CD14-positive monocyte (primary cell): Measurements from ENCODE around the gene MUSK. TPM values are rescaled to one million over a fixed set of nuclear protein-coding genes. Genes with fewer than 3 reads are reported as not detected.

Source experiments
- DNase-seq, 3 donors: peaks; one replicate each; pipeline ENCODE4 v3.0.0-alpha.2; 2011 to 2022
- H2AFZ ChIP-seq: 2 replicates; pipeline ENCODE4 v1.6.0; 2012; ENCODE audit warnings: mild to moderate bottlenecking, low read depth, low read length, inconsistent platforms; ENCODE audit not compliant: insufficient read depth, poor library complexity, severe bottlenecking
- H3K27ac ChIP-seq, 2 donors: 1 replicate in 1 of 2; 2 replicates in 1 of 2; pipeline ENCODE4 v1.5.1; 2012 to 2013; ENCODE audit warnings: low read length in 2 of 2, control low read depth in 1 of 2, inconsistent platforms in 1 of 2, low read depth in 1 of 2, mild to moderate bottlenecking in 1 of 2
- H3K27me3 ChIP-seq, 2 donors: one replicate each; pipeline versions ENCODE4 v1.6.0 to v1.6.1; 2011 to 2013; ENCODE audit warnings: low read length in 2 of 2; ENCODE audit not compliant: control insufficient read depth in 2 of 2, insufficient read depth in 2 of 2
- H3K36me3 ChIP-seq, 2 donors: replicated peaks in 1 of 2; 1 replicate in 1 of 2; 2 replicates in 1 of 2; pipeline versions ENCODE4 v1.5.1 to v1.6.1; 2012 to 2013; ENCODE audit warnings: low read length in 2 of 2, control low read depth in 1 of 2, inconsistent platforms in 1 of 2, mild to moderate bottlenecking in 1 of 2; ENCODE audit not compliant: insufficient read depth in 2 of 2, control insufficient read depth in 1 of 2
- H3K4me1 ChIP-seq, 2 donors: 1 replicate in 1 of 2; 2 replicates in 1 of 2; pipeline versions ENCODE4 v1.5.1 to v1.6.1; 2012 to 2013; ENCODE audit warnings: low read length in 2 of 2, control low read depth in 1 of 2, inconsistent platforms in 1 of 2, mild to moderate bottlenecking in 1 of 2, moderate library complexity in 1 of 2; ENCODE audit not compliant: insufficient read depth in 2 of 2, control insufficient read depth in 1 of 2
- H3K4me2 ChIP-seq: replicated peaks from 2 replicates; pipeline ENCODE3; 2012; ENCODE audit warnings: low read length, moderate library complexity, mild to moderate bottlenecking; ENCODE audit not compliant: poor library complexity, severe bottlenecking; ENCODE audit errors: extremely low read depth
- H3K4me3 ChIP-seq, 3 experiments: fragments of 200-600 bp in 1 of 3; sonication (generic) in 1 of 3; replicated peaks in 1 of 3; 1 replicate in 2 of 3; 2 replicates in 1 of 3; pipeline ENCODE4 v1.5.1; 2011 to 2013; ENCODE audit warnings: low read length in 3 of 3, mild to moderate bottlenecking in 3 of 3, control low read depth in 2 of 3, low read depth in 2 of 3, inconsistent platforms in 1 of 3, moderate library complexity in 1 of 3
- H3K79me2 ChIP-seq: 2 replicates; pipeline ENCODE4 v1.6.0; 2012; ENCODE audit warnings: mild to moderate bottlenecking, control low read depth, inconsistent platforms, low read length, moderate library complexity; ENCODE audit not compliant: insufficient read depth
- H3K9ac ChIP-seq: 2 replicates; pipeline ENCODE4 v1.6.0; 2017; ENCODE audit warnings: low read length, mild to moderate bottlenecking; ENCODE audit not compliant: insufficient read depth, poor library complexity, severe bottlenecking
- H3K9me3 ChIP-seq, 2 donors: replicated peaks in 1 of 2; 1 replicate in 1 of 2; 2 replicates in 1 of 2; pipeline versions ENCODE4 v1.5.1 to v1.6.1; 2012 to 2013; ENCODE audit warnings: low read length in 2 of 2, control low read depth in 1 of 2; ENCODE audit not compliant: control insufficient read depth in 1 of 2, insufficient read depth in 1 of 2
- H4K20me1 ChIP-seq: 2 replicates; pipeline ENCODE4 v1.6.0; 2012; ENCODE audit warnings: mild to moderate bottlenecking, low read length, control low read depth, moderate library complexity; ENCODE audit not compliant: insufficient read depth
- H3K27ac Mint-ChIP-seq, 7 donors: one replicate each; pipeline ENCODE4 v1.8.0; 2020; ENCODE audit warnings: mild to moderate bottlenecking in 7 of 7, mixed read lengths in 7 of 7, moderate library complexity in 6 of 7, inconsistent platforms in 2 of 7
- H3K27me3 Mint-ChIP-seq, 3 donors: one replicate each; pipeline ENCODE4 v1.8.0; 2021 to 2022; ENCODE audit warnings: low read depth in 3 of 3, mild to moderate bottlenecking in 3 of 3, mixed read lengths in 3 of 3, moderate library complexity in 3 of 3, inconsistent platforms in 1 of 3
- H3K36me3 Mint-ChIP-seq, 2 donors: one replicate each; pipeline ENCODE4 v1.8.0; 2020; ENCODE audit warnings: mixed read lengths in 2 of 2, inconsistent platforms in 1 of 2, mild to moderate bottlenecking in 1 of 2
- H3K4me1 Mint-ChIP-seq: one replicate; pipeline ENCODE4 v1.8.0; 2020; ENCODE audit warnings: mild to moderate bottlenecking, mixed read lengths
- H3K4me3 Mint-ChIP-seq, 2 donors: one replicate each; pipeline ENCODE4 v1.8.0; 2020; ENCODE audit warnings: mild to moderate bottlenecking in 2 of 2, mixed read lengths in 2 of 2, moderate library complexity in 1 of 2
- H3K9me3 Mint-ChIP-seq, 7 donors: one replicate each; pipeline ENCODE4 v1.8.0; 2020 to 2022; ENCODE audit warnings: mixed read lengths in 7 of 7, mild to moderate bottlenecking in 6 of 7, moderate library complexity in 6 of 7, inconsistent platforms in 2 of 7
- CTCF ChIP-seq: fragments of 200-600 bp; IDR thresholded peaks from one replicate; pipeline ENCODE4 v1.8.0; 2022; ENCODE audit warnings: antibody characterized with exemption, mild to moderate bottlenecking
- WGBS: methylation state at CpG from one replicate; pipeline ENCODE4 v1.1.5; 2013; ENCODE audit warnings: missing lambda C conversion rate; ENCODE audit not compliant: insufficient coverage; 5-methylcytosine and 5-hydroxymethylcytosine counted together
- intact Hi-C, 2 donors: fragments of 100-400 bp; cut with micrococcal nuclease; formaldehyde crosslinking; loops; one replicate each; pipeline versions ENCODE4 v1.15.0 to v1.15.1; 2023
- polyA plus RNA-seq, 3 donors: library from polyadenylated mRNA; depleted of rRNA in 1 of 3; unstranded in 2 of 3; stranded (reverse) in 1 of 3; fragments of 300-500 nt in 2 of 3; fragments of >200 nt in 1 of 3; fragmentation: Illumina TruSeq in 2 of 3; gene quantifications; 1 replicate in 2 of 3; 2 replicates in 1 of 3; pipeline ENCODE4 v1.2.3, GENCODE V29; 2012 to 2021

Gene MUSK
- polyA plus RNA-seq, 3 donors, result not detected

- no peaks in the 10 kb centered on the region for H3K27me3 ChIP-seq
- no peak for DNase-seq
- H2AFZ ChIP-seq, result no peak overlapping the region
- no peak overlapping the region for H3K4me2 ChIP-seq
- intact Hi-C loops, result no loop called here
- H3K4me3 ChIP-seq, result no peak overlapping the region
- no peak for TF ChIP-seq CTCF
- no peaks in the 10 kb centered on the region for H3K36me3 ChIP-seq
- Mint-ChIP-seq H3K36me3 (no peaks in the 10 kb centered on the region), H3K27ac (no peak overlapping the region), H3K4me1 (no peaks in the 10 kb centered on the region), H3K4me3 (no peak overlapping the region), H3K27me3 (peaks cover 0 to 4% (median 1%) of the 10 kb centered on the region in 3 donors), H3K9me3 (no peaks in the 10 kb centered on the region)
- H3K27ac ChIP-seq, result no peak overlapping the region
- H3K9ac ChIP-seq, result no peak overlapping the region
- no peaks in the 10 kb centered on the region for H3K4me1 ChIP-seq
- no peaks in the 10 kb centered on the region for H4K20me1 ChIP-seq
- no peaks in the 10 kb centered on the region for H3K9me3 ChIP-seq
- no peaks in the 10 kb centered on the region for H3K79me2 ChIP-seq
These were observed 38.8 kb downstream of the MUSK start for GRCh38 chr9:110707419-110707818.

- H3K79me2 ChIP-seq, result no peaks in the 10 kb centered on the region
- no peak overlapping the region for H3K4me3 ChIP-seq
- Mint-ChIP-seq H3K27ac (no peak overlapping the region), H3K36me3 (no peaks in the 10 kb centered on the region), H3K4me1 (no peaks in the 10 kb centered on the region), H3K9me3 (peaks cover 0 to 7% (median 0%) of the 10 kb centered on the region in 7 donors), H3K4me3 (no peak overlapping the region), H3K27me3 (peaks cover 0 to 4% (median 1%) of the 10 kb centered on the region in 3 donors)
- no peak overlapping the region for H3K27ac ChIP-seq
- H3K27me3 ChIP-seq, result no peaks in the 10 kb centered on the region
- no CpG with 5 or more reads among the region's 3 CpGs for WGBS
- H3K4me1 ChIP-seq, result no peaks in the 10 kb centered on the region
- H3K4me2 ChIP-seq, result no peak overlapping the region
- no peak for DNase-seq
- TF ChIP-seq CTCF, result no peak
- no peaks in the 10 kb centered on the region for H3K36me3 ChIP-seq
- H3K9ac ChIP-seq, result no peak overlapping the region
- H4K20me1 ChIP-seq, result no peaks in the 10 kb centered on the region
- no peak overlapping the region for H2AFZ ChIP-seq
- intact Hi-C loops, result no loop called here
- no peaks in the 10 kb centered on the region for H3K9me3 ChIP-seq
These were observed 41.8 kb downstream of the MUSK start for GRCh38 chr9:110710420-110710819.
